Fibroblast of skin of back (primary cell): ENCODE measurements around the gene BICRAL.
"Not testable (repeated sequence)": the region's sequence is repeated elsewhere in the genome, so short reads cannot be mapped to it uniquely, and the experiment has no call there.

Source experiments
- DNase-seq: peaks from one replicate; pipeline ENCODE4 v3.0.0-alpha.2; 2013

The BICRAL gene

DNA sequence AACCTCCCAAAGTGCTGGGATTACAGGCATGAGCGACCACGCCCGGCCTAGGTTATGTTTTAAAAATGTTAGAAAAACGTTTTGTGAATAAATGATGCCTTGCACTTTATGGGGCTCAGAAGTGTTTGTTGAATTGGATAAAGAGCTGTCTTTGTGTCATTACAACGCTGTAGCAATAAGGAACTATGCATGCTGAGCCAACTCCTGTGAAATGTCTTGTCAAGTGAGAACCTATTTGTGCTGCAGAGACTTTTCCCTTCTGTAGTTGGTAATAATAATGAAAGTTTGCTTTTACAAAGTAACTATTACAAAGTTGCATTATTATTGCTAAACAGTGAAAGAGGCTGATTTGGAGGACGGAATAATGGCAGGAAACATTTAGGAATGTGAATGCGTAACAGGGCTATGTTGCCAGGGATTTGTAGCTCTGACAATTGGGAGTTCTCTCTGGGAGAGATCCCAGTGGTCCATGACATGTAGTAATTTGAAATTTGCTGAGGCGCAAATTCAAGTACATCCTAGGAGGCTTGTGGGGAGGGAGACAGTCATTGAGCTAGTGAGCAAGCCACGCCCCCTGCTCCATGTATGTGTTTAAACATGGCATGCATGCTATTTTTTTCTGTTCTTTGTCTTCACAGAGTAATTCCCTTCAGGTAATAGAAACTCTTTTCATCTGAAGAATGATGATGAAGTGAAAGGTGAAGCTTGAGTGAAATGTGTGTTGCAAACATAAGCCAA is 16.8 kb upstream of the BICRAL start:
- DNase-seq: no peak

DNA sequence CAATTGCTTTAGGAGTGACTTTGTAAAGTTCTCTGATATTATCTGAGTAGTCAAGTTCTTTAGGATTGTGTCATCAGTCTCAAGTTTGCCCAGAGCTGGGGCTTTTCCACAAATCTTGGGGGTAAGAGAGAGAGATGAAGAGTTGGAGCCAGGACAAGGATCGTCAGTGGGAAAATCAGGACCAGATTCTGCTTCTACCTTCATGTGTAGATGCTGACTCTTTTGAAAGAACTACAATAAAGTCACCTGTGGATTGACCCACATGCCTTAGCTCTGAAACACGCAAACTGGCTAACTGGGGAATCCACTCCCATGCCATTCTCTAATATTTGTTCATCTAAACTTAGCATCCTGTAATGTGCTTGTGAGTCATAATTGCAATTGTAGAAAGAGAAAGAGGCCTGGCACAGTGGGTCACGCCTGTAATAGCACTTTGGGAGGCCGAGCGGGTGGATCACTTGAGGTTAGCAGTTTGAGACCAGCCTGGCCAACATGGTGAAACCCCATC is 15.6 kb upstream of the BICRAL start:
- DNase-seq: peak; percentile 53

DNA sequence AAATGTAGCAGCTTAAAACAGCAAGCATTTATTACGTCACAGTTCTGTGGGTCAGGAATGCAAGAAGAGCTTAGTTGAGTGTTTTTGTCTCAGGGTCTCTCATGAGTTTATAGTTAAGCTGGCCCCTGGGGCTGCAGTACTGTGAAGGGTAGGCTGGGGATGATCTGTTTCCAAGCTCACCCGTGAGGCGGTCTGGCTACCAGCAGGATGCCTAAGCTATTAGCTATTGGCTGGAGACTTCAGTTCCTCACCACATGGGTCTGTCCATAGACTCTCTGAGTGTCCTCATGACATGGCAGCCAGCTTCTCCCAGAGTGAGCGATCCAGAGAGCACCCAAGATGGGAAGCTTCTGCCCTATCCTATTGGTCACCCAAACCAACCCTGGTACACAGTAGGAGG is 12.8 kb upstream of the BICRAL start:
- DNase-seq: no peak

DNA sequence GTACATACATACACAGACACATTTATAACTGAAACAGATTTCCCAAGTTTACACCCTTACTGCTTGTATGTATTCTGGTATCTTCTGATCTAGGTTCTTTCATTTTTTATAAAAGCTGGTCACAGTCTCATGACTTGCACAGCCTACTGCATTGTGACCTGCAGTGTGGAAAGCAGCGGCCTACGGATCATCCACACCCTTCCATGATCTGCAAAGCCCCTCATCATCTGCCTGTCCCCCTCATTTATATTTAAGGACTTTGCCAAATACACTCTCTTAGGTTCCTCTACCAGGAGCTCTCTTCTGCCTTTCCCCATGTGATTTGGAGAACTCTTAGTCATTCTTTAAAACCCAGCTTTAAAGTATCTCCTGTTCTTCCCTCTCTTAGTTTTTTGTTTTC is 12.0 kb upstream of the BICRAL start:
- DNase-seq: no peak

DNA sequence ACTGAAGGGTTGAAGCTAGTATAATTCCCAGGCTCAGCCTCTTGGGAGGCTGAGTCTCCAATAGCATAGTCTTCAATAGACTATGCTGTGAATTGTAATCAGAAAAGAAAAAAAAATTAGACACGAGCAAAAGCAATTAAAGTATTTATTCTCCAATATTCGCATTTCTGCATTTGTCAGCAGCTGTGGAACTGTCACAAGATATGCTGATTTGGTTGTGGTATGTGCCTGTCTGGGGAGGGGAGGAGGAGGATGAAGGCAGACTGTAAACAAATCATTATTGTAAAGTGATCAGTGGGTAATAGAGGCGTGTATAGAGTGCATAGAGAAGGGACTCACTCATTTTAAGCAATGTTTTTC is 10.1 kb upstream of the BICRAL start:
- no peak for DNase-seq

DNA sequence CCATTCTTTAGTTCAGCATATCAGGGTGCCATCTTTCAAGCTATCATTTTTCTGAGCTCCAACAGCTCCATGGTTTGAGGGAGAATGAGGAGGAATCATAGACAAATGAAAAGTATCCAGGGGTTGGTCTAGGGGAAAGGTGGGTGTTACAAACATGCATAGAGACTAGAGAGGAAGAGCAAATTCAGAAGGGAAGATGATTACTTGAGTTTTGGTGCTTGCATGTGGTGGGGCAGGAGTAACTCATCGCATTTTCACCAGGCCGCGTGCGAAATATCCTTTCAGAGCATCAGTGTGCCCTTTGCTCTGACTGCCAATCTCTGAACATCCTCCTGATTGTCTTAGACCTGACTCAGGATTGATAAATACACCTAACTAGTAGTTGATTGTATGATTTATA is 7.7 kb upstream of the BICRAL start:
- no peak for DNase-seq

DNA sequence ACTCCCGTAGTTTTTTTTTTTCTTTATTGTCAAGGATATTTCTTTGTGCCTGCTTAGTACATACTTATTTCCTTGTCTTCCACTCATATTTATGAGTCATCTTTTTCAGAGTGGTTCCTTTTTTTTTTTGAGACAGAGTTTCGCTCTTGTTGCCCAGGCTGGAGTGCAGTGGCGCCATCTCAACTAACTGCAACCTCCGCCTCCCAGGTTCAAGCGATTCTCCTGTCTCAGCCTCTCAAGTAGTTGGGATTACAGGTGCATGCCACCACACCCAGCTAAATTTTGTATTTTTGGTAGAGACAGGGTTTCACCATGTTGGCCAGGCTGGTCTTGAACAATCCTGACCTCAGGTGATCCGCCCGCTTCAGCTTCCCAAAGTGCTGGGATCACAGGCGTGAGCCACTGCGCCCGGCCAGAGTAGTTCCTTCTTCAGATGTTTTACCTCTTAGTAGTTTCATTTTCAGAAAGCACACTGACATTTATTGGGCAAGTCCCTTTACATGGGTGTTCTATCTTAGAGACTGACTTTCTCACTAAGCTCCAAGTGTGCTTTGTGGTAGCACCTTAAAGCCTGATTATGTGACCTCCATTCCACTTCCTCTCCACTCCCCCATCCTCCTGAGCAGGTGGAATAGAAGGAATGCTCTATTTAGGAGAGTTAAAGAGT is 6.9 kb upstream of the BICRAL start:
- not testable (repeated sequence) for DNase-seq

DNA sequence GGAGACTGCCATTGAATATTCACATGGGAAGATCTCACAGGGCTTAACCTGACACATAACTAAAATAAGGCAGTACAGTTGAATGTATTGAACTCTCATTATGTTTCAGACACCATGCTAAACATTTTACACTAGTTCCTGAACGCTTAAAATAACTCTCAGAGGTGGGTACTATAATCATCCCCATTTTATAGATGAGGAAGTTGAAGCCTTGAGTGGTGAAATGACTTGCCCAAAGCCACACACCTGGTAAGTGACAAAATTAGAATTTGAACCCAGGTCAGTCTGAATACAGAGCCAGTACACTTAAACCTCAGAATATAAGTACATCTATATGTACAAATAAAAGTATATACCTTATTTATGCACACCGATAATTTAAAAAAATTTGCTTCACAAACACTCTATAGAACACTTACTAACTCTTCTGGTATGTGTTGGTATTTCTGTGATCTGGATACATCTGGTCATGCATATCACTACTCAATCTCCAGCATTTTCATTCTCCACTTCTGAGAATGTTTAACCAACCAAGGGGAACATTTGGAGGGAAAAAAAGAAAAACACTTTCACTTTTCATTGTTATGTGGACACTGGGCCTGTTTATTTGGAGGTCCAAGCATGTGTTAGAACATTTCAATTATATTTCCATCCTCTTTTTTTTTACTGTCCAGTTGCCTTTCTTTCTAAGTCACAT is 4.6 kb upstream of the BICRAL start:
- DNase-seq: peak; percentile 69

DNA sequence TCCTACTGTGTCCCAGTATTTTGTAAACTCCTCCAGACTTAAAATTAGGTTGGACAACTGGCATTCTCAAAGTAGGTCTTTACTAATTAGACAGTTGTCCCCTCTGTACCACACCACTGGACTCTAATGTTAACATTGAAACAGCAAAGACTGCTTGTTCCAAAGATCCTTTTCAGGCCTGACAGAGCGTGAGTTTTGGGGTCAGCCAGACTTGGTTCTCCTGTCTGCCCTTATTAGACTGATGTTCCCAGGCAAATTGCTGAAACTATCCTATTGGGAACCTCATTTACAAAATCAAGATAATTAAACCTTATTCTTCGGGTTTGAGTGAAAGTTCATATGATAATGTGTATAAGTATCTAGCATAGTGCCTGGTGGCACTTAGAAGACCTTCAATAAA is 3.7 kb upstream of the BICRAL start:
- no peak for DNase-seq

DNA sequence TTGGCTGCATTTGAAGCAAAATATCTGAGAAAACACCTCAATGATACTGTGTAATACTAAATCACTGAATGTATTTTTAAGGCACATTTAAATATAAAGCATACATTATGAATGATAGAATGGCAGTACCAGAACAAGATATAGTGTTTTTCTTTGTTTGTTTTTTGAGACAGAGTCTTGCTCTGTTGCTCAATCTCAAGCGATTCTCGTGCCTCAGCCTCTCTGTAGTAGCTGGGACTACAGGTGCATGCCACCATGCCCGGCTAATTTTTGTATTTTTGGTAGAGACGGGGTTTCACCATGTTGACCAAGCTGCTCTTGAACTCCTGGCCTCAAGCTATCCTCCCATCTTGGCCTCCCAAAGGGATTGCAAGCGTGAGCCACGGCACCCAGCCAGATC is 2.3 kb upstream of the BICRAL start:
- no peak for DNase-seq

DNA sequence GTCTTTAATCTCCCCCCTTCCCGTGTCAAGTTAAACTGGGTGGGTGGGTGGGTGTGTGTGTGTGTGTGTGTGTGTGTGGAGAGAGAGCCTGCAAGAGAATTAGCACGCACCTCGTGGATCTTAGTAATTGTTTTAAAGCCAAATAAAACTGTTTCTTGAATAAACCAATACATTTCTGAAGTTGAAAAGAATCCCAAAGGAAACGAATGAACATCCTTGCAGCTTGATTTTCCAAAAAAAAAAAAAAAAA is 381 bp upstream of the BICRAL start:
- peak; percentile 7 for DNase-seq

DNA sequence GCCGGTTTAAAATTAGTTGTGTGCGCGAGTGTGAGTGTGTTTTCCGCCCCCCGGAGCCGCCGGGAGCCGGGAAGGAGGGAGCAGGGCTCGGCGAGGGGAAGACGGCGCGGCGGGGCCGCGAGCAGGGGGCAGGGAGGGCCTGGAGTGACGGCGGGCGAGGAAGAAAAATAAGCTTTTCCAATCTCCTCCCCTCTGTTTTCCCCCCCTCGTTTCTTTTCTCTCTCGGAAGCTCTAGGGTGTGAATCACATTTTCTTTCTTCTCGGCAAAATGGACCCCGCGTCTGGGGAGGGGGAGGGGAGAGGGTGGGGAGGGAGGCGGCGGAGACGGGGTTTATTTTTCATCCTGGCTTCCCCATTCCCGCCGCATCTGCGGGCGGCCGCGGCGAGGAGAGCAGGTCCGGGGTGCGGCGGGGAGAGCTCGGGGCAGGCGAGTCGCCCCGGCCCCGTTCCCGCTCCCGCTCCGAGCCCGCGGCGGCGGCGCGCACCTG is 881 bp downstream of the BICRAL start:
- DNase-seq: peak; percentile 95

DNA sequence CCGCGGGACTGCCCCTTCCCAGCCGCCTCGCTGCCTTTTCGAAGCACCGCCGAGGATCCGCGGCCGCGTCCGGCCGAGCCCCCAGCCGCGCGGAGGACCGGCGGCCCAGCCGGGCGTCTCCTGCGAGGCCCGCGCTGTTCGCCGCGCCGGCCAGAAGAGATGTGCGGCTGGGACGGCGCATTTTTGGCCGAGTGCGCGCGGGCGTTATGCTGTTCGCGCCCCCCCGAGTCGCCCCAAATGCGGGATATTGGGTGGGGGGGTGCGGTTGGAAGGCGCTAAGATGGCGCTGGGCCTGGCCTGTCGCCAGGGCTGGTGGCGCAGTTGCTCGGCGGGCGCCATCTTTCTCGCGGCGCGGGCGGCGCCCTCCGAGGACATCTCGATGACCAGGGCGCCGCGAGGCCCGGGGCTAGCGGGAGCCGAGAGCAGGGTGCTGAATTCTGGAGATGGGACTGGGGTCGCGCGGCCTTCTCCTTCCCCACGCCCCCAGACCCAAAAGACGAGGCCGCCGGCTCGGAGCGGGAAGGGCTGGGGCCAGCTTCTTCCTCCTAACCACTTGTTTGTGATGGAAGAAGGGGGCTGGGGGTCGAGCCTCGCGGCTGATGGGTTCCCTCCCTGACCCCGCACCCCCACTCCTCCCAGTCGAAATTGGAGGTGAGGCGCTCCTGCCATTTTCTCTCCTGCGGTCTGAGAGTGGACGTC is 1.5 kb downstream of the BICRAL start:
- peak; percentile 68 for DNase-seq

DNA sequence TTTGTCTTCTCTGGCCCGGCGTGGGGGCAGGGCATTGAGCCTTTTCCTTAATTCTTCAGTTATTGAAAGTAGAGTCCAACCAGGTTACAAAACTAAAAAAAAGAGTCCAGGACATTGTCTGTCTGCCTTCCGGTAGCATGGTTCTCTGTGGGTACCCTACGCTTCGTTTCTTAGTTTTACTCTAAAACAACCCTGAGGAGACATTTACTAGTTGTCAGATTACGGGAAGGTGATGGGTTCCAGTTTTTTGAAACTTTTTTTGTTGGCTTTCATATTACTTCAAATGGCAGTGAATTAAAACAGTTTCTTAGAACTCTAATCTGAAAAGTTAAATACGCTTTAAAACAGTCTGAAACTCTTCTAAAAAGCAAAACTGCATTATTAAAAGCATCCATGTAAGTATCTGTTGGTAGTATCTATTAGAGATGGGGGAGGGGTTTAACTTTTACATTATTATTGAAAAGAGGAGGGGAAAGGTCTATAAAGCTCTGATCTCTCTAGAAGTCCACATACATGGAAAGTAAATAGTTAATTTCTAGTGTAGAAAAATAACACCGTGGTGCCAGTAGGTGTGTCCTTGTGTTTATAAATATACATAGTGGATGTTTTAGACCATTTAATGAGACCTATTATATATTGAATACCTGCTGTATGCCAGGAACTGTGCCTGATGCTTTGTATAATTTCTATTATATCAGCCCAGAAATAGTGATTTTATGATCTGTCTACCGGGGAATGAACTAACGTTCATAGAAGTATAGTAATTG is 2.2 kb downstream of the BICRAL start:
- no peak for DNase-seq

DNA sequence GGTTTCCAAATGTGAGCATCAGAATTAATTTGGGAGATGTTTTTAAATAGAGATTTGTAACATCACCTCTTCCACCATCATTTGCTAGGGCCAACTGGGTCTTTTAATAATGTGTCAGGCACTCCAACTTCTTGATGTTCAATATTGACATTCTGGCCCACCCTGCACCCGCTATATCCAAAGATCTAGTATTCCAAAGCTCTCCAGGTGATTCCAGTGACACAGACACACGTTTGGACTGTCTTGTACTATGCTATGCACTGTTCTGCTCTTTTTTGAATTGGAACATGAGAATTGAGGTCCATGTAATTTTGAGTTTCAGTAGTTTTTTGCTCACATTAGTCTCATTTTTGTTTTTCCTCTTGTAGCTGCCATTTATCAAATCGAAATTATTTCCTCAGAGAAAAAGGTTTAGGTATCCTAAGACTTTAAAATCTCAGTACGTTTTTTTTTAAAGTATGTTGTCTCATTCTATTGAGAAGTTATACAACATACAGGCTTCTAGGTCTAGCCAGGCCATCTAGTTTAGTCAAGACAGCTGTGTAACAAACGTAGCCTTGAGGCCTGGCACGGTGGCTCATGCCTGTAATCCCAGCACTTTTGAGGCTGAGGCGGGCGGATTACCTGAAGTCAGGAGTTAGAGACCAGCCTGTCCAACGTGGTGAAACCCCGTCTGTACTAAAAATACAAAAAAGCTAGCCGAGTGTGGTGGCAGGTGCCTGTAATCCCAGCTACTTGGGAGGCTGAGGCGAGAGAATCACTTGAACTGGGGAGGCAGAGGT is 3.1 kb downstream of the BICRAL start:
- DNase-seq: no peak

DNA sequence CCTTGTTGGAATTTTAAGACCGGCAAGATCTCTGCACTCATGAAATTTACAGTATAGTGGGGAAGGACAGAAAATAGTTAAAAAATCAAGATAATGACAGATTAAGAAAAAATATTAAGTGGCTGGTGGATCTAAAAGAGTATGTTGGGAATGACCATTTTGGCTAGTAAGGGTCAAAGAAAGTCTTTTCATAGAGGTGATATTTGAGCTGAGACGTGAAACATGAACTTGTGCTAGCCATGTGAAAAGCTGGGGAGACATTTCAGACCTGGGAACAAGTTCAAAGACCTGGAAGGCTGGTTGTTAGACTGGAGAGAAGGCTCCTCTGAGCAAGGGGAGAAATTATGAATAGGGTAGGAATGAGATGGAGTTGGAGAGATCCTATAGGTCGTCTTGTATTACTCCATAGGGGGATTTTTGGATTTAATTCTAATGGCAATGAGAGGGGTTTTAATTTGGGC is 4.7 kb downstream of the BICRAL start:
- no peak for DNase-seq

DNA sequence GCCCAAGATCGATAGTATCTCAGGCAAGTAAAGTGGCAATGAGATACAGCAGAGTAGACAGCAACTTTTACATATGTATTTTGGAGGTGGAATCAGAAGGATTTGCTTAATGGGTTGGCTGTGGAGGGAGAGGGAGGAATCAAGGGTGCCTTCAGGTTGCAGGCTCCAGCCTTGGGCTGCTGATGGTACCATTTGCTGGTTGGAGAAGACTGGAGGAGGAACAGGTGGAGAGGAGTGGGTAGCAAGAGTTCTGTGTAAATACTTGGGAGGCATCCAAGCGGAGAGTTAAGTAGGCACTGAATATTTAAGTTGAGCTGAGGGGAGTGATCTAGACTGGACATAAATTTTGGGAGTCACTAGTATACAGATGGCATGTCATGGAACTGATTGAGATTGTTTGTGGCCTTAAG is 5.2 kb downstream of the BICRAL start:
- no peak for DNase-seq

DNA sequence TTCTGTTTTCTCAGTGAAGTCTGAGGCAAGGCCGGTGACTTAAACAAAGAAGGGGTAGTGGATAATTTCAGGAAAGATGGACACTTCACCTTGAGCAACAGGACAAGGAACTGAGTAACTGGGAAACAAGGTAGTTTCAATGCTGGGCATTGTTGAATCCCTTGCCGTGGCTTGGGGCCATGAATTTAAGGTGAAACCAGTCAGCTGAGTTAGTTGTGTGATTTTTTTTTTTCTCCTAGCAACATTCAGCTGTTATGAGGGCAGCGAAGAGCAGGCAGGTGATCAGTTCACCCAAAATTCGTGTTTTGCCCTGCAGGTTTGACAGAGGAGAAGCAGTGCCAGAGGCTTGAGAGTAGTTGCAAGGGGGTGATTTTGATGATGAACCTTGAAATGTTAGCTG is 6.8 kb downstream of the BICRAL start:
- no peak for DNase-seq

DNA sequence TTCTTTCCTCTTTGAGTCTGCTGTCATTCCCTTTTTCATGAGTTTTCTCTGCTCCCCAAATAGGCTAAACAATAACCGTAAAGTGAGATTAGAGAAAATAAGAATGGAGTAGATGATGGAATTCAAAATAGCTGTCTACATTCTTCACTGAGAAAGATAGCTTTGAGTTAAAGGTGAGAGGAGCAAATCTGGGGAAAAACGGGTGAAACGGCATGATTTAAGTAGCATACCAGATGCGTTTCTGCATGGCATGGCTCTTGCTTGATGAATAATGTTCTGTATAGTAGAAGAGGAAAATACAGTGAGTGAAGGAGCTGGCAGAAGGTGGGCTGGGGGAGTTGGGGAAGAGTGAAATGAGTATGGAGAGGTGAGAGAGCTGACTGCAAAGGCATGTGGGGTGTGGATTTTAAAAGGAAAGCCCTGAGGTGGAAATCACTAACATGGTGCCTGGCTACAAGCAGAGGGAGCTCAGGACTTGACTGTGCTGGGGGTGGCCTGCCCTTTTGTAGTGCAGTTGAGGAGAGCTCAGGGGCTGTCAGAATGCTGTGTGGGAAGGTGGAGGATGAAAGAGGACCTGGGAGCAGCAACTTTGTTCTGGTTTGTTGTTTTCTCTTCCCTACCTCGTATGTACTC is 8.8 kb downstream of the BICRAL start:
- no peak for DNase-seq

DNA sequence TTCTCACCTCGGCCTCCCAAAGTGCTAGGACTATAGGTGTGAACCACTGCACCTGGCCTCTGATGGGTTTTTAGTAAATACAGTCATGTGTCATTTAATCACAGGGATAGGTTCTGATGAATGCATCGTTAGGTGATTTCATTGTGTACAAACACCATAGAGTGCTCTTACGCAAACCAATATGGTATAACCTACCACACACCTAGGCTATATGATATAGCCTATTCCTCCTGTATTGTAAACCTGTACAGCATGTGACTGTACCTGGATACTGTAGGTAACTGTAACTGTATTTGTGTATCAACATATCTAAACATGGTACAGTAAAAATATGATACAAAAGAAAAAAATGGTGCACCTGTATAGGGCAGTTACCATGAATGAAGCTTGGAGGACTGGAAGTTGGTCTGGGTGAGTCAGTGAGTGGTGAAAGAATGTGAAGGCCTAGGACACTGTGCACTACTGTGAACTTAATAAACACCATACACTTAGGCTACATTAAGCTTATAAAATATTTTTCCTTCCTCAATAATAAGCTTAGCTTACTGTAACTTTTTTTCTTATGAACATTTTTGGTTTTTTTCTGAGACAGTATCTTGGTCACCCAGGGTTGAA is 10.0 kb downstream of the BICRAL start:
- no peak for DNase-seq

DNA sequence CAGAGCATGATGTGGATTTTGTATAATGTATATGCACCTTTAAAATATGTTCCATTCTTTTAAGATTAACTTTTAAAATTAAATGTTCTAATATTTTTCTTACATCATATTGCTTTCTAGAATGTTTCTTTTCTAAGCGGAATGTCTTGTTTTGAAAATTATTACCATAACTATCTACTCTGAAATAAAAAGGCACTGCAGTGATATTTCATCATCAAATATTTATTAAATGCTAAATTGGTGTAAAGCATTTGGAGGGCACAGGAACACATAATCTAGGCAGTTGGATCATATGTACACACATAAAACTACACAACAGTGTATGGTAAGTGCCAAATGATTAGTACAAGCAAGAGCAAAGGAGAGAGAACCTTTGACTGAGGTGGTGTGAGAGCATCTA is 13.8 kb downstream of the BICRAL start:
- DNase-seq: no peak
